WI38 (cell line): Measurements from ENCODE around the gene MAP2K4.

Source experiments
- H3K4me3 ChIP-seq: 2 replicates; pipeline ENCODE4 v1.5.1; 2011; ENCODE audit warnings: low read depth, mild to moderate bottlenecking, control low read depth, low read length
- CTCF ChIP-seq: IDR thresholded peaks from 2 replicates; pipeline ENCODE4 v1.5.1; 2012; ENCODE audit warnings: low read depth, mild to moderate bottlenecking, control low read depth, low read length

The MAP2K4 gene

GRCh38 chr17:12180644-12181261, 160.1 kb downstream of the MAP2K4 start:
- no peak overlapping the region for H3K4me3 ChIP-seq
- peak; percentile 45; the same call in 1 of the 2 replicates for TF ChIP-seq CTCF

GRCh38 chr17:12187658-12188057, 167.0 kb downstream of the MAP2K4 start:
- TF ChIP-seq CTCF = no peak
- H3K4me3 ChIP-seq = no peak overlapping the region

GRCh38 chr17:12193144-12193735, 172.6 kb downstream of the MAP2K4 start:
- TF ChIP-seq CTCF = no peak
- H3K4me3 ChIP-seq = no peak overlapping the region
